NCI-H460 (cell line): ENCODE results near the gene EPS8L1. TPM values are rescaled to one million over a fixed set of nuclear protein-coding genes. Genes with fewer than 3 reads are reported as not detected.
"Not testable (repeated sequence)": the region's sequence is repeated elsewhere in the genome, so short reads cannot be mapped to it uniquely, and the experiment has no call there.

ENCODE experiments used
- DNase-seq: peaks from one replicate; pipeline ENCODE4 v3.0.0-alpha.2; 2016; ENCODE audit warnings: low read depth; ENCODE audit errors: extremely low read depth
- polyA plus RNA-seq: library from polyadenylated mRNA; depleted of rRNA; stranded (reverse); fragments of >200 nt; gene quantifications from 2 replicates; pipeline ENCODE4 v1.2.3, GENCODE V29; 2014; cell fraction: nucleus; rRNA removed
- total RNA-seq: library from RNA; depleted of rRNA; stranded (reverse); fragments of >200 nt; shearing (Covaris generic); gene quantifications from 2 replicates; pipeline ENCODE4 v1.2.3, GENCODE V29; 2014; rRNA removed

The EPS8L1 gene
- 3.9 and 5.4 TPM in 2 replicates for total RNA-seq
- 8.1 and 15.7 TPM in 2 replicates for polyA plus RNA-seq

DNA sequence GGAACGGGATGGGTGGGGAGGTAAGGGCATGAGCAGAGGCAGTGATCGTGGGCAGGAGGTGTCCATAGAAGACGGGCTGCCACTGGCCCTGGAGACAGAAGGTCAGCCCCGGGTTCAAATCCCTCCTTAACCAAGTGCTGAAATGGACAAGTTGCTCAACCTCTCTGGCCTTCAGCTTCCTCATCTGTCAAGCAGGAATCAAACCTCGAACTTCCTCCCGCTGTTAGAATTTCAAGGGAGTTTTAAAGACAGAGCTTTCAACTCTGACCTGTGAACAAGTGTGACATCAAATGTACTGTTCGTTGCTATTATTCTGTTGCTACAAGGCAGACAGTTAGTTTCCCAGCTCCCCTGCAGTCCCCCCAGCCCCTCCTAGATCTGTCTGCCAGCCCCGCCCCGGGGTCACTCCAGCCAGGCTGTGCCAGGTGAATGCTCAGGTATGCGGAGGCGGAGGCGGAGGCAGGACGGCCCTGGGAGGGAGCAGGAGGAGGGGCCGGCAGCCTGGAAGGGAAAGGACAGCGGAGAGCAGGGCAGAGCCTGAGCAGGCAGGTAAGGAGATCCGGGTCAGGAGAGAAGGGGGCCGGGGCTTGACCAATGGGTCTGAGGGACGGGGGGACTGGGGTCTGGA lies at the start of gene EPS8L1:
EPS8L1 (plus strand) TSS at position 499 of the 628 bp plus-strand sequence. CDS start 576 bp downstream, outside the sequence.
- no peak for DNase-seq

DNA sequence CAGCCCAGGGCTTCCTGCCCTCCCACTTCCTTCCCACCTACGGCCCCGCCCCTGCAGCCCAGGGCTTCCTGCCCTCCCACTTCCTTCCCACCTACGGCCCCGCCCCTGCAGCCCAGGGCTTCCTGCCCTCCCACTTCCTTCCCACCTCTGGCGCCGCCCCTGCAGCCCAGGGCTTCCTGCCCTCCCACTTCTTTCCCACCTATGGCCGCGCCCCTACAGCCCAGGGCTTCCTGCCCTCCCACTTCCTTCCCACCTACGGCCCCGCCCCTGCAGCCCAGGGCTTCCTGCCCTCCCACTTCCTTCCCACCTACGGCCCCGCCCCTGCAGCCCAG lies 48.6 kb upstream of the EPS8L1 start:
- not testable (repeated sequence) for DNase-seq

DNA sequence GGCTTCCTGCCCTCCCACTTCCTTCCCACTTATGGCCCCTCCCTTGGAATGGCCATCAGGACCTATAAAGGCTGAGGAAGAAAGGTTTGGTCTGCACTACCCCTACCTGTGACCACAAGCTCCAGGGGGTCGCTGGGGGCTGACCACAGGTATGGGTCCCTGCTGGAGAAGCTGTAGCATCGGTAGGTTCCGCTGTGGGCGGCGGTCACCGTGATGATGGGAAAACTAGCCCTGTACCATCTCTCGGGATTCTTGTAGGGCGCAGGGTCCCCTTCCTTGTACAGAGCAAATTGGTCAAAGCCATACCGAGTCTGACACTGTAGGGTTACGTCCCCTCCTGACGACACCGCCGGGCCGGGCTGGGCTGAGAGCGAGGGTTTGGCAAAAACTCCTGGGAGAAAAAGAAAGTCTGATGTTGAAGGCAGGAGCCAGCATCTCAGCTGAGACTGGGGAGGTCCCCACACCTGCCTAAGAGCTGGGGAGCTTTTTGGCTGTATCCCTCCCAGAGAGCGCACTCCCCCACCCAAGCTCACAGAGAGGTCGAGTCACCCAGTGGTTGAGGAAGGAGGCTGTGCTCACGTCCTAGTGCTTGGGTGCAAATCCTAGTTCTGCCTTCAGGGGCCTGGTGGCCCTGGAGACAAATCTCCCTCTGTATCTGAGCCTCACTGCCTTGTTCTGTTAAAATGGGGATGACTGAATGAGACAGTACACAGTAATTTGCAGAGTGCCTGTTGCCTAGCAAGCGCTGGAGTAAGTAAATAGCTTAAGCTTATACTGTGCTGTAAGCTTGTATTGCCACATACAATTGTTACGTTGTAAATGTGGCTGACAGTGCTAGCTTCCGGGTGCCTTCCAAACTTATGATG lies 48.0 kb upstream of the EPS8L1 start:
- no peak for DNase-seq

DNA sequence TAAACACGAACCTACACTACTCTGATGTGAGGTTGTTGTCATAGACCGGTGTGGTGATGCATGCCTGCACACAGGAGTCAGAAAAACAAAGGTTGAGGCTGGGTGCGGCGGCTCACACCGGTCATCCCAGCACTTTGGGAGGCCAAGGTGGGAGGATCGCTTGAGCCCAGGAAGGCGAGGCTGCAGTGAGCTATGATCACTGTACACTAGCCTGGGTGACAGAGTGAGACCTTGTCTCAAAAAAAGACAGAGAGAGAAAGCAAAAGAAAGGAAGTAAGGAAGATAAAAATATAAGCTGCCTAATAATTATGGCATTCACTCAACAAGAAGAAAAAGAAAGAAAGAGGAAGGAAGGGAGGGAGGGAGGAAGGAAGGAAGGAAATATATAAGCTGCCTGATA lies 46.9 kb upstream of the EPS8L1 start:
- DNase-seq, result no peak

DNA sequence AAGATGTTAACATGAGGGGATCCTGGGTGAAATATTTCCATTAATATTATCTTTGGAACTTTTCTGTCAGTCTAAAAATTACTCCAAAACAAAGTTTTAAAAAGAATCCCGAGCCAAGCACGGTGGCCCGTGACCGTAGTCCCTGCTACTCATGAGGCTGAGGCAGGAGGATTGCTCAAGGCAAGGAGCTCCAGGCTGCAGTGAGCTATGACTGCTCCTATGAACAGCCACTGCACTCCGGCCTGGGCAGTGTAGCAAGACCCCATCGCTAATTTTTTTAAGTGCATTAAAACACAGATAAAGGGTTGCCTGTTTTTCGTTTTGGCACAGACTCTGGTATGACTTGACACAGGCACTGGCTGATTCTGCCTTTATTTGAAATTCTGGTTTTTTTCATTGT lies 44.5 kb upstream of the EPS8L1 start:
- DNase-seq, result no peak

DNA sequence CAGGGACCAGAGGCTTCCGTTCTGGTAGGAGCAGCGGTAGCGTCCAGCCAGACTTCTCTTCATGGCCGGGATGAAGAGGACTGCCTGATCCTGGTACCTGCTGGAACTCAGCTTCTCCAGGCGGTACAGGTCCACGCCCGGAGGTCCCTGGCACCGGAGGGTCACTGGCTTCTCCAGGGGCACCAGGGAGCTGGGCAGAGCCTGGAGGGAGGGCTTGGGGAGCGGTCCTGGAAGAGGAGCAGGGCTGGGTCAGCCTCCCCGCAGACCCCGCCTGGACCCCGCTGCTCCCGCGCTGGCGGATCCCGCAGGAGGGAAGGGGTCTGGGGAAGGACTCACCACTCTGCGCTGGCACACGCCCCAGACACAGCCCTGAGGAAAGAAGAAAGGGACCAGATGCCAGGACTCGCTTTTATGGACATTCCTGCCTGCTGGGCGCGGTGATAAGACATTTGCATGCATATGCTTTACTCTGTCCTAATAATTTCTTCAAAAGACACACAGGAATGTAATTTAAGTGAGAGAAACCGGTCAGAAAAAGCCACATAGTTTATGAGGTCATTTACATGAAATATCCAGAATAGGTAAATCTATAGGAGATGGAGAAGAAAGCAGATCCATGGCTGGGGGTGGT lies 43.4 kb upstream of the EPS8L1 start:
- DNase-seq, result no peak

DNA sequence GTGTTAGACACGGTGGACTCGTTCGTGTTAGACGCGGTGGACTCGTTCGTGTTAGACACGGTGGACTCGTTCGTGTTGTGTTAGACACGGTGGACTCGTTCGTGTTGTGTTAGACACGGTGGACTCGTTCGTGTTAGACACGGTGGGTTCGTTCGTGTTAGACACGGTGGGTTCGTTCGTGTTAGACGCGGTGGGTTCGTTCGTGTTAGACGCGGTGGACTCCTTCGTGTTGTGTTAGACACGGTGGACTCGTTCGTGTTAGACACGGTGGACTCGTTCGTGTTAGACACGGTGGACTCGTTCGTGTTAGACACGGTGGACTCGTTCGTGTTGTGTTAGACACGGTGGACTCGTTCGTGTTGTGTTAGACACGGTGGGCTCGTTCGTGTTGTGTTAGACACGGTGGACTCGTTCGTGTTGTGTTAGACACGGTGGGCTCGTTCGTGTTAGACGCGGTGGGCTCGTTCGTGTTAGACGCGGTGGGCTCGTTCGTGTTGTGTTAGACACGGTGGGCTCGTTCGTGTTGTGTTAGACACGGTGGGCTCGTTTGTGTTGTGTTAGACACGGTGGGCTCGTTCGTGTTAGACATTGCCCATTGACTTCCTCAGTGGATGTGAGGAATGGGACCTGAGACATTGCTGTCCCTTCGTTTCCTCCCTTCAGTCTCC lies 42.6 kb upstream of the EPS8L1 start:
- DNase-seq, result not testable (repeated sequence)

DNA sequence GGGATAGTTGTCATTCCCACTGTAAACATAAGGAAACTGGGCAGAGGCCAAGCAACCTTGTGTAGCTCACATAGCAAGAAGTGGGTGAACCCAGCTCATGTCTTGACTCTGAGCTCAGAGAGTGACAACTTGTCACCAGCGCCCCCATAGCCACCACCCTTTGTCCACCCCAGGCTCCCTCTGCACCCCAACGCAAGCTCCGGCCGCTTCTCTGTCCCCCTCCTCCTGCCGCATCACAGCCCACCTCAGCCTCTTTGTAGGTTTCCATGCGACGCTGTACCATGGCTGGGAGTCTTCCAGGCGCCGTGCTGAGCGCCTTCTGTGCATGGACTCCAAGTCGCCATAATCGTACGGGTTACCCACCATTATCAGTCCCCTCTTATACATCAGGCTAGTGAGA lies 40.9 kb upstream of the EPS8L1 start:
- DNase-seq, result no peak

DNA sequence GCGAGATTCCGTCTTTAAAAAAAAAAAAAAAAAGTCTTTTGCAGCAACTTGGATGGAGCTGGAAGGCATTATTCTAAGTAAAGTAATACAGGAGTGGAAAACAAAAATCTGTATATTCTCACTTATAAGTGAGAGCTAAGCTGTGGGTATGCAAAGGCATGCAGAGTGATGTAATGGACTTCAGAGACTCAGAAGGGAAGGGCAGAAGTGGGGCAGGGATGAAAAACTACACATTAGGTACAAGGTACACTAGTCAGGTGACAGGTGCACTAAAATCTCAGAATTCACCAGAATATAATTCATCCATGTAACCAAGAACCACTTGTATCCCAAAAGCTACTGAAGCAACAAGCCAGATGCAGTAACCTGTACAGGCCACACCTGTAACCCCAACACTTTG lies 39.6 kb upstream of the EPS8L1 start:
- no peak for DNase-seq

DNA sequence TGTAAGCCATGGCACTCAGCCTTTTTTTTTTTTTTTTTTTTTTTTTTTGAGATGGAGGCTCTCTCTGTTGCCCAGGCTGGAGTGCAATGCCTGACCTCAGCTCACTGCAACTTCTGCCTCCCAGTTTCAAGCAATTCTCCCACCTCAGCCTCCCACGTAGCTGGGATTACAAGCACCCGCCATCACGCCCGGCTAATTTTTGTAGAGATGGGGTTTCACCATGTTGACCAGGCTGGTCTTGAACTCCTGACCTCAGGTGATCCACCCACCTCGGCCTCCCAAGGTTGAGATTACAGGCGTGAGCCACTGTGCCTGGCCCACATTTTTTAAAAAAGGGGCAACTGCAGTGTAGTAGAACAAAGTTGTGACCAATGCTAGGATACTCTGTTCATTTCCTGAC lies 38.1 kb upstream of the EPS8L1 start:
- not testable (repeated sequence) for DNase-seq

DNA sequence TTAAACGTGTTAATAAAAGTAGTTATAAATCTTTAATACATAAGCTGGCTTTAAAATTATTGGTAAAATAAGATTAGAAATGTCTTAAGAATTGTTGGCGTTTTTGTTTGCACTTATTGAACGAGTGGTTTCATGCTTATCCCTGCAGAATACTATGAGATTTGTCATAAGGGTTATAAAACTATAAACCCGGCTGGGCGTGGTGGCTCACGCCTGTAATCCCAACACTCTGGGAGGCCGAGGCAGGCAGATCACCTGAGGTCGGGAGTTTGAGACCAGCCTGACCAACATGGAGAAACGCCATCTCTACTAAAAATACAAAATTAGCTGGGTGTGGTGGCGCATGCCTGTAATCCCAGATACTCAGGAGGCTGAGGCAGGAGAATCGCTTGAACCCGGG lies 35.0 kb upstream of the EPS8L1 start:
- not testable (repeated sequence) for DNase-seq

DNA sequence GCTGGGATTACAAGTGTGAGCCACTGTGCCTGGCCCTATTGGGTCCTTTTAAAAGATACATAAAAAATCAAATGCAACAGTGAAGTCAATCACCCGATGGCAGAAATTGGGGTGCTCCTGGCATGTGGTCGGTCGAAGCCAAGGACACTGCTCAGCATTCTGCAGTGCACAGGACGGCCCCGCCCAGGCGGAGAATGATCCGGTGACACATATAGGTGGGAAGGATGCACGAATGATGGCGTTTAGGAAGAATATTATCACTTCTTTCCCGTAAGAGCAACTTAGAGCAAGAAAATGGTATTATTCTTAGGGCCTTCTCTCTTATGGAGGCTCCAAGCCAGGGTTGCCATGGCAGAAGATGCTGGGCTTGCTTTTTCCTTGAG lies 34.4 kb upstream of the EPS8L1 start:
- no peak for DNase-seq

DNA sequence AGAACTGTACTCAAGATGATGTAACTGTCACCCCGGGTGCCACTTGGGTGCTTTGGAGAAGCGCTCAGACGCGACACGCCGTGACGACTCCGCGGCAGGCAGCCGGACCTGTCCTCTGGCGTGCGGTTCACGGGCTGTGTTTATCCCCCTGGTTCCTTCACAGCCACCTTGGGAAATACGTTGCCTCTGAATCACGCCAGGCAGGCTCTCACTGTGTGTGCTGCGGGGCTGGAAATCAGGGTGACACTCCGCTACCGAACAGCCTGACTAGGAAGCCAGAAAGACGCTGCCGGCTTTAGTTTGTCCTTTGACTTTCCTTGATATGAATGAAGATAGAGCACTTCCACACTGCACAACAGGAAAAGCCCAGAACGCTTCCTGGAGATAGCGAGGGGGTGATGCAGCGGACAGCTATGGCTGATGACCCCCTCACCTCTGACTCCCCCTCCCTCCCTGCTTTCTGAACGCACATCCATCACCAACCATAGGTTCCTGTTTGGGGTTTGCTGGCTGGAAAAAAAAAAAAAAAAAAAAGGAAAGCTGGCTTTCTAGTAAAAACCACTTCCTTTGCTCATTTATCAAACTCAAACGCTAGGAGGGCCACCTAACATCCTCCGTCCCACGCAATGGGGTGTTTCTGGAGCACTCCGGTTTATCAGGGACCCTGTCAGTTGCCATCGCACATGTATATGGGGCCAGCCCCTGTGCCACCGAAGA lies 33.9 kb upstream of the EPS8L1 start:
- no peak for DNase-seq

DNA sequence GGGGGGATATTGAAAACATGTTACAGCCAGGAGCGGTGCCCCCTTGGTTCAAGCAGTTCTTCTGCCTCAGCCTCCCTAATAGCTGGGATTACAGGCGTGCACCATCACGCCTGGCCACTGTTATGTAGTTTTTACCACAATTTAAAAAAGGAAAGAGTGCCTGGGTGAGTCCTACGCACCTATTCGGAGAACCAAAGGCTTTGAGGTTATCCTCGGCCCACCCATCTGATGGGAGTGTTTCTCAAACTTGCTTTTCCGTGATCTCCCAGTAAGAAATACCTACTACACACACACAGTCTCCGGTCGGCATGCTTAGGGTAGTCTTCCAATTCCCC lies 33.4 kb upstream of the EPS8L1 start:
- no peak for DNase-seq

DNA sequence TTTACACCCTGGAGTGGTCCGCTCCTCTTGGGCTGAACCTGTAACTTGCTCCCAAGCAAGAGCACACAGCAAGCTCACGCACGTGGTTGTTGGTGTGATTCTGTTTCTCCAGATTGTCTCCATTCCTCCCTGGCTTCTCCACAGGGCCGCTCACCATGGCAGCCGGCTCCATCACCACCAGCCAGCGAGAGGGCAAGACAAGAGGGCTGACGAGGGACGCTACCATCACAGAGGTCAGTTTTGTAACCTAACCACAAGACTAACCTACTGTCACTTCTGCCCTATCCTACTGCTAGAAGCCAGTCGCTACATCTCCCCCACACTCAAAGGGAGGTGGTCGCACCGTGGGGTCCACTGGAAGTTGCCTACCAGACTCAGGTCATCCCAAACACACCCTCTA lies 33.0 kb upstream of the EPS8L1 start:
- DNase-seq, result no peak

DNA sequence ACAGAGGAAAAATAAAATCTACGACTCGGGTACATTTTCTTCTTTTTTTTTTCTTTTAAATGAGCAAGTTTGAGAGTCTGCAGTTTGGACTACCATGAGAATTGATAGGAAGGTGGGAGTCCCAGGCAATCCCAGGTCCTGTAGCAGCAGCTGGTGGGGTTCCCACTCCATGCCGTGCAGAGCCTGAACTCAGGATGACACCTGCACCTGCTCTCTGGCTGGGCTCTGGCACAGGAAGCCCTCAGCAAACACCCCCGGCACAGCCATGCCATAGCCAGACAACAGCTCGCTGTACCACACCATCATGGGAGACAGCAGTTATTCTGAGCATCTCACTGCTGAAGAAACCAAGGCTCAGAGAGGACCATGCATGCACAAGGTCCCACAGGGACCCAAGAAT lies 31.4 kb upstream of the EPS8L1 start:
- no peak for DNase-seq

DNA sequence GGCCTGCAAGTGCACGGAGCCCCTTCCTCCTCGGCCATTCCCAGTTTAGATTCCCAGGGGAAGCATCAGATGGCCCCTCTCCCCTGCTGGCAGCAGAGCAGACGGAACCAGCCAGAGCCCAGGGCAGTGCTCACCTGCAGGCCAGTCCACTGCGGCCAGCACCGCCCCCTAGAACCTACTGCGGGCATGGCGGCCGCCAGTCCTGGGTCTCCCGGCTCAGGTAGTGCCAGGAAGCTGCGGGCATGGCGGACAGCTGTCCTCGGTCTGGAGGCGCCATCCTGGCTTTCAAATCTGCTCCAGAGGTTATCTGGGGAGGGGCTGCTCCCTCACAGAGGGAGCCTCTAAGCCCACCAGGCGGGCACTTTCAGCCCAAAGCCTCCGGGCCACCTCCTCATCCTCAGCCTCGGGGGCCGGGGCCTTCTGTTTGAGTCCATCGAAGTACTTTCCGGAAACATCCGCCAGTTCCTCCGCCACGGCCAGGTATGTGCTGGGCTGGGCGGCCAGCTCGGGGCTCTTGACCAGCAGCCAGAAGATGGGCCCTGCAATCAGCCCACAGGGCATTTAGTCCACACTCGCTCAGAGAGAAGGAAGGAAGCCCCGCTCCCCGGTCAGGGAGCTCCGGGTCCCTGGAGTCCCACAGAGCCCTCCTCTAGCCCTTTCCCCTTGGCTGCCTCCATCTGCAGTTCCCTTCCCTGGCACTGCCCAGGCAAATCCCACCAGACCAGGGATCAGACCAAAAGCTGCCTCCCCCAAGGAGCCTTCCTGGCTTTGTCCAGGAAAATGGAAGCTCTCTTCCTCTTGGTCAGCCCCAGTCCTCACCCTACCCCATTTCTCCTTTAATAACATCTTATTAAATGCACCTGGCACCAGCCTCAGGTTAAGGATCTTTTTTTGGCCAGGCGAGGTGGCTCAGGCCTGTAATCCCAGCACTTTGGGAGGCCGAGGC lies 30.6 kb upstream of the EPS8L1 start:
- no peak for DNase-seq

DNA sequence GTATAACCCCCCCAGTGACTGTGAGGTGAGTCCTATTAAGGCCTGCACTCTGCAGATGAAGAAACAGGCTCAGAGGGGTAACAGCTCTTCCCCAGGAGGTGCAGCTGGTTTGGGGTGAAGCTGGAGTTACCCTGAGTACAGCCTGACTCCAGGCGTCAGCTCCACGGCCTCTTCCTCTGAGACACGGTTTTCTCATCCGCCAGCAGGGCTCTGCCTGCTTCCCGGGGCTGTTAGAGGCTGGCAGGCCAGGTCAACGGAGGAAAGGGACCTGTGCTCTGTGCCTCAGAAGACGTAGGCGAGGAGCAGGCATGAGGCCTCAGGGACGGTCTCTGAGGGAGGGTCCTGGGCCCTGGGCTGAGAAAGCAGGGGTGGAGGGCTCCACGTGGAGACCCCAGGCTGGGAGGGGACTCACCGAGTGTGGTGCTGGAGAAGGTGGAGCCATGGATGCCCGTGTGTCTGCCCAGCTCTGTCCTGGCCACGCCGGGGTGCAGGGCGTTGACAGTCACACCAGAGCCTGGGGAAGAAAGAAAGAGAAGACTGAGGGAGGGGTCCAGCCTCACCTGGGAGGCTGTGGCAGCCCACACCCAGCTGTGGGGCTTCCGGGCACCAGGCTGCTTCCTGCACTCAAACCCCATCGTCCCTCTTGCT lies 28.6 kb upstream of the EPS8L1 start:
- DNase-seq, result no peak

DNA sequence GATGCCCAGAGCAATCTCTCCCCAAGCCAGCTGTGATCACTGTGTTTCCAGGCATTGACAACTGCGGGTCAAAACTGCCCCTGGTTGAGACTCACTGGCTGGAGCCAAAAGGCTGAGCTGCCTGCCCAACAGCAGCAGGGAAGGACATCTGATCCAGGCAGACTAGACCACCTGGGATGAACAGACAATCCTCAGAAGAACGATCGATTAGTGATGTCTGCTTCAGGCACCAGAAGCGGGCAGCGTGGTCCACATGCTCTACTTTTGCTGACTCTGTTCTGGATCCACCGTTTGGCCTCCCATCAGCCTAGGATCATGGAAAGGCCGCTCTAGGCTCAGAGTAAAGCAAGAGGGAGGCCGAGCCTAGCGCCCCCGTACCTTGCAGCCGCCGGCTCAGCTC lies 27.7 kb upstream of the EPS8L1 start:
- DNase-seq, result no peak
